Mesothelial cell of epicardium (in vitro differentiated cells): ENCODE data around the gene ADORA2B. TPM values are rescaled to one million over a fixed set of nuclear protein-coding genes. Genes with fewer than 3 reads are reported as not detected.

Experiments used
- DNase-seq, 2 experiments: peaks; one replicate each; pipeline ENCODE4 v3.0.0; 2021; ENCODE audit warnings: low spot score in 2 of 2; ENCODE audit not compliant: unreplicated experiment in 2 of 2
- H3K27ac Mint-ChIP-seq: 2 replicates; pipeline ENCODE4 v1.8.0; 2021; ENCODE audit warnings: mixed read lengths
- H3K27me3 Mint-ChIP-seq: 2 replicates; pipeline ENCODE4 v1.8.0; 2021; ENCODE audit warnings: low read depth, mixed read lengths
- H3K36me3 Mint-ChIP-seq: 2 replicates; pipeline ENCODE4 v1.8.0; 2021; ENCODE audit warnings: mixed read lengths
- H3K4me1 Mint-ChIP-seq: 2 replicates; pipeline ENCODE4 v1.8.0; 2021; ENCODE audit warnings: mixed read lengths
- H3K4me3 Mint-ChIP-seq: 2 replicates; pipeline ENCODE4 v1.8.0; 2021; ENCODE audit warnings: mild to moderate bottlenecking, moderate library complexity, mixed read lengths
- H3K9me3 Mint-ChIP-seq: 2 replicates; pipeline ENCODE4 v1.8.0; 2021; ENCODE audit warnings: mixed read lengths
- CTCF ChIP-seq: fragments of 200-600 bp; sonication (generic); IDR thresholded peaks from one replicate; pipeline ENCODE4 v1.5.0; 2021; ENCODE audit warnings: antibody characterized with exemption; ENCODE audit not compliant: unreplicated experiment
- total RNA-seq: library from RNA; stranded (reverse); gene quantifications from 3 replicates; pipeline ENCODE4 v1.2.1, GENCODE V29; 2021

Gene ADORA2B
- total RNA-seq, 1 donor from 2014 or later = 4.6 TPM

GRCh38 chr17:15981208-15981607, 36.3 kb downstream of the ADORA2B start:
- Mint-ChIP-seq H3K9me3 (peaks cover 6% of the 10 kb centered on the region), H3K27ac (no peak overlapping the region), H3K4me3 (no peak overlapping the region), H3K27me3 (no peaks in the 10 kb centered on the region), H3K4me1 (no peaks in the 10 kb centered on the region), H3K36me3 (peaks cover 40% of the 10 kb centered on the region)
- no peak for DNase-seq
- TF ChIP-seq CTCF = no peak

GRCh38 chr17:15981646-15982580, 37.0 kb downstream of the ADORA2B start:
- H3K4me1 Mint-ChIP-seq = no peaks in the 10 kb centered on the region
- no peak for TF ChIP-seq CTCF
- H3K4me3 Mint-ChIP-seq = no peak overlapping the region
- H3K36me3 Mint-ChIP-seq = peaks cover 46% of the 10 kb centered on the region
- DNase-seq = no peak
- H3K9me3 Mint-ChIP-seq = peaks cover 6% of the 10 kb centered on the region
- no peaks in the 10 kb centered on the region for H3K27me3 Mint-ChIP-seq
- H3K27ac Mint-ChIP-seq = no peak overlapping the region

GRCh38 chr17:15996322-15996721, 51.4 kb downstream of the ADORA2B start:
- no peak for DNase-seq
- H3K27ac Mint-ChIP-seq = no peak overlapping the region
- TF ChIP-seq CTCF = no peak
- H3K4me3 Mint-ChIP-seq = no peak overlapping the region
- H3K27me3 Mint-ChIP-seq = no peaks in the 10 kb centered on the region
- peaks cover 13% of the 10 kb centered on the region for H3K4me1 Mint-ChIP-seq
- no peaks in the 10 kb centered on the region for H3K9me3 Mint-ChIP-seq
- H3K36me3 Mint-ChIP-seq = peaks cover 5% of the 10 kb centered on the region

- peak overlapping the region; percentile 98 for H3K27ac Mint-ChIP-seq
- TF ChIP-seq CTCF = no peak
Measured at GRCh38 chr17:15998031-15998562, 53.2 kb downstream of the ADORA2B start.

GRCh38 chr17:15999141-15999973, 54.4 kb downstream of the ADORA2B start, which contains the start of the genes TTC19 and ZSWIM7:
Gene TTC19, plus strand, starts transcription at chr17:15999824. Its CDS starts 25 bp downstream, at chr17:15999849.
Gene ZSWIM7, minus strand, starts transcription at chr17:15999704. Its CDS starts 110 bp downstream, at chr17:15999594.
- Mint-ChIP-seq H3K9me3 (peaks cover 8% of the 10 kb centered on the region), H3K4me1 (peaks cover 18% of the 10 kb centered on the region), H3K36me3 (peaks cover 30% of the 10 kb centered on the region), H3K27me3 (no peaks in the 10 kb centered on the region), H3K27ac (peak within 1 kb of the TSS; percentile 98), H3K4me3 (peak within 1 kb of the TSS; percentile 92)
- no peak for TF ChIP-seq CTCF
- peak; percentile 86 to 91 for DNase-seq

More at GRCh38 chr17:15998031-15998562, 53.2 kb downstream of the ADORA2B start:
- Mint-ChIP-seq H3K4me3 (peak overlapping the region; percentile 92), H3K4me1 (peaks cover 18% of the 10 kb centered on the region), H3K9me3 (peaks cover 8% of the 10 kb centered on the region), H3K27me3 (no peaks in the 10 kb centered on the region), H3K36me3 (peaks cover 22% of the 10 kb centered on the region)
- DNase-seq = no peak
